Measurements from ENCODE around the gene TRAPPC2. TPM values are rescaled to one million over a fixed set of nuclear protein-coding genes. Genes with fewer than 3 reads are reported as not detected.

Gene TRAPPC2
- total RNA-seq, 4 donors from 2014 or later: 13.1 to 20.4 (median 15.2) TPM

- no peaks in the 10 kb centered on the region for H3K9me3 ChIP-seq
- TF ChIP-seq CTCF (IDR thresholded peaks at IDR 0.05) (no peak), POLR2AphosphoS5 (IDR thresholded peaks at IDR 0.05) (no peak), POLR2A (IDR thresholded peaks at IDR 0.05; ENCODE audit: low read depth) (no peak), EP300 (IDR thresholded peaks at IDR 0.05) (no peak)
- DNase-seq (ENCODE audit: extremely low spot score): no peak
- peak overlapping the region in 2 of 4 donors; percentile 40 to 56 for H3K27ac ChIP-seq (replicated peaks in 1 of 4)
- 96% methylated on average over 3 of the region's 3 CpGs for WGBS
- no peaks in the 10 kb centered on the region for H3K27me3 ChIP-seq
- peaks cover 0 to 15% (median 6%) of the 10 kb centered on the region in 4 donors for H3K4me1 ChIP-seq
- intact Hi-C loops (cut with DNase I): no loop called here
- H3K4me3 ChIP-seq: no peak overlapping the region
- peaks cover 0 to 18% (median 5%) of the 10 kb centered on the region in 4 donors for H3K36me3 ChIP-seq
Observed at GRCh38 chrX:13775837-13776236, 41.4 kb upstream of the TRAPPC2 start.

- peaks cover 0 to 29% (median 12%) of the 10 kb centered on the region in 4 donors for H3K36me3 ChIP-seq
- intact Hi-C loops (cut with DNase I): no loop called here
Observed at GRCh38 chrX:13774696-13775095, 40.3 kb upstream of the TRAPPC2 start.

GRCh38 chrX:13770013-13770535, 35.7 kb upstream of the TRAPPC2 start:
- intact Hi-C loops (cut with DNase I): no loop called here

More at GRCh38 chrX:13774696-13775095, 40.3 kb upstream of the TRAPPC2 start:
- no peaks in the 10 kb centered on the region for H3K27me3 ChIP-seq
- no peak overlapping the region for H3K4me3 ChIP-seq
- WGBS: 76% methylated on average over 2 of the region's 2 CpGs
- DNase-seq (ENCODE audit: extremely low spot score): no peak
- H3K9me3 ChIP-seq: no peaks in the 10 kb centered on the region
- H3K4me1 ChIP-seq: peaks cover 0 to 15% (median 6%) of the 10 kb centered on the region in 4 donors
- TF ChIP-seq POLR2AphosphoS5 (IDR thresholded peaks at IDR 0.05) (no peak), CTCF (IDR thresholded peaks at IDR 0.05) (no peak), EP300 (IDR thresholded peaks at IDR 0.05) (no peak), POLR2A (IDR thresholded peaks at IDR 0.05; ENCODE audit: low read depth) (no peak)
- no peak overlapping the region for H3K27ac ChIP-seq (replicated peaks in 1 of 4)

GRCh38 chrX:13768939-13769338, 34.5 kb upstream of the TRAPPC2 start:
- DNase-seq (ENCODE audit: extremely low spot score): no peak
- Histone ChIP-seq H3K4me3 (no peak overlapping the region), H3K36me3 (peaks cover 0 to 42% (median 29%) of the 10 kb centered on the region in 4 donors), H3K27me3 (no peaks in the 10 kb centered on the region), H3K27ac (replicated peaks in 1 of 4) (no peak overlapping the region), H3K9me3 (no peaks in the 10 kb centered on the region), H3K4me1 (peaks cover 4 to 11% (median 5%) of the 10 kb centered on the region in 4 donors)
- TF ChIP-seq POLR2A (IDR thresholded peaks at IDR 0.05; ENCODE audit: low read depth): no peak
- TF ChIP-seq POLR2AphosphoS5 (IDR thresholded peaks at IDR 0.05): no peak
- no peak for TF ChIP-seq CTCF (IDR thresholded peaks at IDR 0.05)
- no peak for TF ChIP-seq EP300 (IDR thresholded peaks at IDR 0.05)
- intact Hi-C loops (cut with DNase I): no loop called here
- 92% methylated on average over 4 of the region's 4 CpGs for WGBS

More at GRCh38 chrX:13770013-13770535, 35.7 kb upstream of the TRAPPC2 start:
- Histone ChIP-seq H3K27ac (replicated peaks in 1 of 4) (no peak overlapping the region), H3K4me1 (peaks cover 0 to 6% (median 3%) of the 10 kb centered on the region in 4 donors), H3K9me3 (no peaks in the 10 kb centered on the region), H3K36me3 (peaks cover 0 to 46% (median 31%) of the 10 kb centered on the region in 4 donors), H3K27me3 (no peaks in the 10 kb centered on the region), H3K4me3 (no peak overlapping the region)
- no peak for TF ChIP-seq CTCF (IDR thresholded peaks at IDR 0.05)
- WGBS: 84% methylated on average over 3 of the region's 3 CpGs
- DNase-seq (ENCODE audit: extremely low spot score): no peak

- no peaks in the 10 kb centered on the region for H3K27me3 ChIP-seq
- peak overlapping the region; percentile 15 to 55 (median 28) for H3K27ac ChIP-seq (replicated peaks in 1 of 4)
- H3K36me3 ChIP-seq: peaks cover 0 to 46% (median 44%) of the 10 kb centered on the region in 4 donors
- peak in 1 of 3 experiments; percentile 13 for TF ChIP-seq CTCF (IDR thresholded peaks at IDR 0.05)
- no peak for TF ChIP-seq POLR2AphosphoS5 (IDR thresholded peaks at IDR 0.05)
- 68% methylated on average over 6 of the region's 6 CpGs for WGBS
- no peak overlapping the region for H3K4me3 ChIP-seq
- DNase-seq (ENCODE audit: extremely low spot score): no peak
- intact Hi-C loops (cut with DNase I): no loop called here
- no peaks in the 10 kb centered on the region for H3K9me3 ChIP-seq
- H3K4me1 ChIP-seq: peaks cover 6 to 27% (median 14%) of the 10 kb centered on the region in 4 donors
Observed at GRCh38 chrX:13764765-13765164, 30.3 kb upstream of the TRAPPC2 start.

Measured in esophagus muscularis mucosa (tissue), 4 donors.